BJ (cell line): ENCODE measurements around the gene PLEKHA5. TPM values are rescaled to one million over a fixed set of nuclear protein-coding genes. Genes with fewer than 3 reads are reported as not detected.

Experiments used
- CTCF ChIA-PET: fragments of 350-600 bp; formaldehyde crosslinking; extraction: SDS; loops from one replicate; lab custom pipeline; 2021; ENCODE audit warnings: antibody characterized with exemption, inconsistent platforms; lab: Yijun Ruan, JAX
- POLR2A ChIA-PET: fragments of 300-600 bp; sonication (Branson Sonifier 250); formaldehyde crosslinking; extraction: SDS; loops from one replicate; lab custom pipeline; 2021; ENCODE audit warnings: antibody characterized with exemption; lab: Charles Lee
- DNase-seq: peaks from one replicate; pipeline ENCODE4 v3.0.0-alpha.2; 2011; ENCODE audit warnings: low read depth
- H3K27me3 ChIP-seq: 2 replicates; pipeline ENCODE4 v1.6.0; 2011; ENCODE audit warnings: low read length; ENCODE audit not compliant: control insufficient read depth, insufficient read depth
- H3K36me3 ChIP-seq: 2 replicates; pipeline ENCODE4 v1.5.1; 2011; ENCODE audit warnings: low read length; ENCODE audit not compliant: control insufficient read depth, insufficient read depth
- H3K4me3 ChIP-seq: 2 replicates; pipeline ENCODE4 v1.5.1; 2011; ENCODE audit warnings: low read depth, mild to moderate bottlenecking, control low read depth, low read length
- CTCF ChIP-seq: IDR thresholded peaks from 2 replicates; pipeline ENCODE4 v1.5.1; 2011; ENCODE audit warnings: low read depth, mild to moderate bottlenecking, control low read depth, inconsistent platforms, low read length, moderate library complexity; ENCODE audit not compliant: insufficient read depth
- polyA plus RNA-seq: library from polyadenylated mRNA; depleted of rRNA; stranded (reverse); fragments of >200 nt; gene quantifications from 2 replicates; pipeline ENCODE4 v1.2.3, GENCODE V29; 2011

The PLEKHA5 gene
- polyA plus RNA-seq, 1 experiment: 5.8 TPM

- Histone ChIP-seq H3K4me3 (no peak overlapping the region), H3K36me3 (no peaks in the 10 kb centered on the region), H3K27me3 (no peaks in the 10 kb centered on the region)
- CTCF ChIA-PET: no interaction called here
- TF ChIP-seq CTCF: no peak
- no peak for DNase-seq
- POLR2A ChIA-PET: no interaction called here
Measured at GRCh38 chr12:19244312-19244711, 114.8 kb downstream of the PLEKHA5 start.

- H3K4me3 ChIP-seq: no peak overlapping the region
Measured at GRCh38 chr12:19245106-19245505, 115.6 kb downstream of the PLEKHA5 start.

GRCh38 chr12:19245666-19246065 lies 116.1 kb downstream of the PLEKHA5 start:
- DNase-seq: no peak
- ChIA-PET CTCF (no interaction called here), POLR2A (no interaction called here)

More at GRCh38 chr12:19245106-19245505, 115.6 kb downstream of the PLEKHA5 start:
- no peak for TF ChIP-seq CTCF
- POLR2A ChIA-PET: no interaction called here
- CTCF ChIA-PET: no interaction called here
- H3K36me3 ChIP-seq: no peaks in the 10 kb centered on the region
- no peaks in the 10 kb centered on the region for H3K27me3 ChIP-seq
- no peak for DNase-seq

GRCh38 chr12:19246933-19247332 lies 117.4 kb downstream of the PLEKHA5 start:
- DNase-seq: no peak
- Histone ChIP-seq H3K27me3 (no peaks in the 10 kb centered on the region), H3K36me3 (no peaks in the 10 kb centered on the region; the same call in 1 of the 2 replicates), H3K4me3 (no peak overlapping the region)
- ChIA-PET POLR2A (no interaction called here), CTCF (no interaction called here)
- TF ChIP-seq CTCF: no peak

More at GRCh38 chr12:19245666-19246065, 116.1 kb downstream of the PLEKHA5 start:
- no peaks in the 10 kb centered on the region for H3K27me3 ChIP-seq
- no peak overlapping the region for H3K4me3 ChIP-seq
- TF ChIP-seq CTCF: no peak
- H3K36me3 ChIP-seq: no peaks in the 10 kb centered on the region

- POLR2A ChIA-PET: no interaction called here
- DNase-seq: no peak
Measured at GRCh38 chr12:19248929-19249602, 119.5 kb downstream of the PLEKHA5 start.

More at GRCh38 chr12:19248929-19249602, 119.5 kb downstream of the PLEKHA5 start:
- CTCF ChIA-PET: no interaction called here
- H3K36me3 ChIP-seq: no peaks in the 10 kb centered on the region; the same call in 1 of the 2 replicates
- no peak overlapping the region for H3K4me3 ChIP-seq
- no peaks in the 10 kb centered on the region for H3K27me3 ChIP-seq
- TF ChIP-seq CTCF: no peak
